ENCODE measurements around the gene NEK5.
"Not testable (repeated sequence)": the region's sequence is repeated elsewhere in the genome, so short reads cannot be mapped to it uniquely, and the experiment has no call there.

Gene NEK5

GRCh38 chr13:52164989-52165388, 36.1 kb upstream of the NEK5 start:
- DNase-seq (ENCODE audit: low read depth) = no peak
- TF ChIP-seq, protein P1, sequence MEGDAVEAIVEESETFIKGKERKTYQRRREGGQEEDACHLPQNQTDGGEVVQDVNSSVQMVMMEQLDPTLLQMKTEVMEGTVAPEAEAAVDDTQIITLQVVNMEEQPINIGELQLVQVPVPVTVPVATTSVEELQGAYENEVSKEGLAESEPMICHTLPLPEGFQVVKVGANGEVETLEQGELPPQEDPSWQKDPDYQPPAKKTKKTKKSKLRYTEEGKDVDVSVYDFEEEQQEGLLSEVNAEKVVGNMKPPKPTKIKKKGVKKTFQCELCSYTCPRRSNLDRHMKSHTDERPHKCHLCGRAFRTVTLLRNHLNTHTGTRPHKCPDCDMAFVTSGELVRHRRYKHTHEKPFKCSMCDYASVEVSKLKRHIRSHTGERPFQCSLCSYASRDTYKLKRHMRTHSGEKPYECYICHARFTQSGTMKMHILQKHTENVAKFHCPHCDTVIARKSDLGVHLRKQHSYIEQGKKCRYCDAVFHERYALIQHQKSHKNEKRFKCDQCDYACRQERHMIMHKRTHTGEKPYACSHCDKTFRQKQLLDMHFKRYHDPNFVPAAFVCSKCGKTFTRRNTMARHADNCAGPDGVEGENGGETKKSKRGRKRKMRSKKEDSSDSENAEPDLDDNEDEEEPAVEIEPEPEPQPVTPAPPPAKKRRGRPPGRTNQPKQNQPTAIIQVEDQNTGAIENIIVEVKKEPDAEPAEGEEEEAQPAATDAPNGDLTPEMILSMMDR (conservative IDR thresholded peaks at IDR 0.05; ENCODE audit: low read depth, low read length) = no peak
- no peak overlapping the region for H3K4me3 ChIP-seq (ENCODE audit: low read depth, low read length)

GRCh38 chr13:52163878-52164277, 35.0 kb upstream of the NEK5 start:
- not testable (repeated sequence) for DNase-seq (ENCODE audit: low read depth); H3K4me3 ChIP-seq (ENCODE audit: low read depth, low read length)

- peak; percentile 68 for DNase-seq (ENCODE audit: low read depth)
- TF ChIP-seq, protein P1 (conservative IDR thresholded peaks at IDR 0.05; ENCODE audit: low read depth, low read length) = no peak
- H3K4me3 ChIP-seq (ENCODE audit: low read depth, low read length) = no peak overlapping the region
These were observed 33.6 kb upstream of the NEK5 start for GRCh38 chr13:52162279-52163101.

- H3K4me3 ChIP-seq (ENCODE audit: low read depth, low read length) = no peak overlapping the region
- TF ChIP-seq, protein P1 (conservative IDR thresholded peaks at IDR 0.05; ENCODE audit: low read depth, low read length) = no peak
- DNase-seq (ENCODE audit: low read depth) = no peak
These were observed 32.3 kb upstream of the NEK5 start for GRCh38 chr13:52161181-52161646.

- TF ChIP-seq, protein P1 (conservative IDR thresholded peaks at IDR 0.05; ENCODE audit: low read depth, low read length) = no peak
- no peak for DNase-seq (ENCODE audit: low read depth)
- H3K4me3 ChIP-seq (ENCODE audit: low read depth, low read length) = no peak overlapping the region
These were observed 31.6 kb upstream of the NEK5 start for GRCh38 chr13:52160506-52160905.

DNA sequence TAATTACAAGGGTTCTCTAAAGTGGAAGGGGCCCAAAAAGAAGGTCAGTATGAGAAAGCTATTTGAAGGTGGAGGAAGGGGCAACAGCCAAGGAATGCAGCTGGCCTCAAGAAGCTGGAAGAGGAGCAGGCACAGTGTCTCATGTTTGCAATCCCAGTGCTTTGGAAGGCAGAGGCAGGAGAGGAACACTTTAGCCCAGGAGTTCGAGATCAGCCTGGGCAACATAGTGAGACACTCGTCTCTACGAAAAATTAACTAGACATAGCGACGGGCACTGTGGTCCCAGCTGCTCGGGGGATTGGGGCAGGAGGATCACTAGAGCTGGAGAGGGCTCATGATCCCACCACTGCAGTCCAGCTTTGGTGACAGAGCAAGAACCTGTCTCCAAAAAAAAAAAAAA, 31.2 kb upstream of the NEK5 start:
- H3K4me3 ChIP-seq (ENCODE audit: low read depth, low read length) = no peak overlapping the region
- DNase-seq (ENCODE audit: low read depth) = no peak

GRCh38 chr13:52159159-52159982, 30.5 kb upstream of the NEK5 start, which contains the start of gene NEK3:
Gene NEK3, minus strand, starts transcription at chr13:52159597. Its CDS starts 3,406 bp downstream, at chr13:52156191.
- peak within 1 kb of the TSS; percentile 83 for H3K4me3 ChIP-seq (ENCODE audit: low read depth, low read length)
- peak; percentile 71 for DNase-seq (ENCODE audit: low read depth)
- TF ChIP-seq, protein P1 (conservative IDR thresholded peaks at IDR 0.05; ENCODE audit: low read depth, low read length) = no peak

More for the DNA sequence above, 31.2 kb upstream of the NEK5 start:
- TF ChIP-seq, protein P1 (conservative IDR thresholded peaks at IDR 0.05; ENCODE audit: low read depth, low read length) = no peak

Data from choroid plexus epithelial cell (primary cell).